GM12872 (cell line): ENCODE data around the gene PCSK5.

Experiments used
- CTCF ChIP-seq: IDR thresholded peaks from 3 replicates; pipeline ENCODE4 v1.5.1; 2011; ENCODE audit warnings: low read depth, mild to moderate bottlenecking, low read length, moderate library complexity; ENCODE audit not compliant: insufficient read depth

PCSK5 gene

GRCh38 chr9:75996726-75997125 is 106.3 kb downstream of the PCSK5 start:
- TF ChIP-seq CTCF: no peak

- no peak for TF ChIP-seq CTCF
Observed at GRCh38 chr9:75997206-75997605, 106.7 kb downstream of the PCSK5 start.

- no peak for TF ChIP-seq CTCF
Observed at GRCh38 chr9:75998096-75998780, 107.8 kb downstream of the PCSK5 start.

DNA sequence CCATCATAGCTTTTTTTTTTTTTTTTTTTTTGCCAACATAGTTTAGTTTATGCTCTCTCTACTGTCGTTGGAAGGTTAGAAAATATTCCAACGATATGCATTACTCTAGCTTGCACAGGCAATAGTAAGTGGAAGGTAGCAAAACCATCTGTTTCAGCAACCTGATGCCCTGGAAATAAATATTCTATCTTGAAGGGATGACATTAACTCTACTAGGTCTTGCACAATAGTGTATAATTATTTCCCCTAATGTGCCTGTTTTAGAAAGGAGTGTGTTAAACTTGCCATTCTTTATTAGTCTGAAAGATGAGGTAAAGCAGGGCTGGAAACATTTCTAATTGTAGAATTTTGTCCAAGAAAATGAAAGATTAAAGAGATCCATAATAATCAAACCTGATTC is 111.0 kb downstream of the PCSK5 start:
- TF ChIP-seq CTCF: no peak

- no peak for TF ChIP-seq CTCF
Observed at GRCh38 chr9:76003041-76003440, 112.6 kb downstream of the PCSK5 start.

DNA sequence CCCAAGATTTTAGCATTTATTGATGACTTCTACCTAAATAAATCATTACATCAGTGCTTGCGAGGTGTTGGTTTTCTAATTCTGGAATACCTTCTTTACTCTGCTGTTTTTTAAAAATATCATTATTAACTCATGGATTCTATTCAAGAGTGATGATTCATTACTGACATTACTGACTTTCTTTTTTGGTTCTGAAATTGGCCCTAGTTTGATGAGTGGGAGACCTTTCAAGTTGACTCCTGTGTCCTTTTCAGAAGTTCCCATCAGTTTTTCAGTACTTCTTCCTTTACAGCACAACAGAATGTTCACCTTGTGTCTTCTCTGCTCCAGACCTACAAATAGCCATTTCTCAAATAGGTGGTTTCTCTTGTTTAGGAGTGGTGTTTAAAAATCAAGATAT is 114.1 kb downstream of the PCSK5 start:
- TF ChIP-seq CTCF: no peak

- TF ChIP-seq CTCF: no peak
Observed at GRCh38 chr9:76007935-76008334, 117.5 kb downstream of the PCSK5 start.
